DMS53 treated with DMSO at 0.1 percent for 48 hours (cell line): Measurements from ENCODE around the gene CYP39A1.

Experiments used
- DNase-seq: peaks from one replicate; lab custom pipeline; 2025; ENCODE audit not compliant: unreplicated experiment; lab: John Stamatoyannopoulos, UW

The CYP39A1 gene, protein sequence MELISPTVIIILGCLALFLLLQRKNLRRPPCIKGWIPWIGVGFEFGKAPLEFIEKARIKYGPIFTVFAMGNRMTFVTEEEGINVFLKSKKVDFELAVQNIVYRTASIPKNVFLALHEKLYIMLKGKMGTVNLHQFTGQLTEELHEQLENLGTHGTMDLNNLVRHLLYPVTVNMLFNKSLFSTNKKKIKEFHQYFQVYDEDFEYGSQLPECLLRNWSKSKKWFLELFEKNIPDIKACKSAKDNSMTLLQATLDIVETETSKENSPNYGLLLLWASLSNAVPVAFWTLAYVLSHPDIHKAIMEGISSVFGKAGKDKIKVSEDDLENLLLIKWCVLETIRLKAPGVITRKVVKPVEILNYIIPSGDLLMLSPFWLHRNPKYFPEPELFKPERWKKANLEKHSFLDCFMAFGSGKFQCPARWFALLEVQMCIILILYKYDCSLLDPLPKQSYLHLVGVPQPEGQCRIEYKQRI

DNA sequence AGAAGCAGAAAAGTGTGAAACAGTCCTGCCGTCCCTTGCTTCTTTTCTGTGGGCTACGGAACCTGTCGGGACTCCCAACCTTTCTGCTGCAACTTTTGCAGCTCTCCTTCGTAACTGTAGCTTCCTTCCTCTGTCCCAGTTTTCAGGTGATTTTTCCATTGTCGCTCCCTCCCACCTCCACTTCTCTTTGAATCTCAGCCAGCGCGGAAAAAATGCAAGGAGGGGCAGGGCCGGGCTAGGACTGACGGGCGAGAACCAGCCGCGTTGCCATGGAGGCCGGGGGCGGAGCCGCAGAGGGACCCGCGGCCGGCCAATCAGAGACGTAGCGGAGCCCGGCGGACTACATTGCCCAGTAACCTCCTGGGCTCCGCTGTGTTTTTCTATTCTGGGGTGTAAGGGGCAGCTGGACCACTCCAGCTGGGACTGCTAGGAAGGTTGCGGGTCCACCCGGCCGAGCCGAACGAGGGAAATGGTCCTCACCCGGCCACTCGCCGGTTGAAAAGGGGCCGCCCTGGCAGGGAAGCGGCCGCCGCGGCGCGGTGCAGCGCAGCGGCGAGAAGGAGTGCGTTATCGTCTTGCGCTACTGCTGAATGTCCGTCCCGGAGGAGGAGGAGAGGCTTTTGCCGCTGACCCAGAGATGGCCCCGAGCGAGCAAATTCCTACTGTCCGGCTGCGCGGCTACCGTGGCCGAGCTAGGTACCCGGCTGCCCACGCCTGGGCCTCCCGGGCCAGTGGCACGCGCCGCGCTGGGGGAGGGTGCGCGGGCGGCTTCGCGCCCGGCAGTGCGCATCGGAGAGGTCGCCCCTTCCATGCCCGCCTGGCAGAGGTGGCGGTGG, at the start of gene CYP39A1, which contains the start of gene SLC25A27:
CYP39A1 (minus strand) TSS at position 216 of the 836 bp plus-strand sequence. CDS start 236 bp downstream, outside the sequence.
SLC25A27 (plus strand) TSS at position 373 of the 836 bp plus-strand sequence; CDS start at position 591, 218 bp downstream.
- peak; percentile 92 for DNase-seq

DNA sequence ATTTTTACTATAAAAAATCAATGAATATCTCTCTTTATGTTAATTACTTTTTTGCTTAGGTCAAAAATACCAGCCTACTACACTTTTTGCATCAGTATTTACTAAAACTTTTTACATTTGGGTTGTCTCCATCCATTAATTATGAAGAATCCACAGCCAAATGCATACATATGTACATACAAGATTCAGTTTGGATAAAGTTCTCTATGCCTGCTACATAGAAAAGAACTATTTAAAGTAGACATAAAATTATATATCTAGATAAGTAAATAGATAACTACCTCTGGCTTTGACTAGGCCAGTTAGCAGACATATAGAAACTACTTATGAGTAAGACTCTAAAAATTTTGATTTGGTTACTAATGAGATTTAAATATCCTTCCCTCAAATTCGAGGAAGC, 47.4 kb upstream of the CYP39A1 start:
- DNase-seq = no peak

DNA sequence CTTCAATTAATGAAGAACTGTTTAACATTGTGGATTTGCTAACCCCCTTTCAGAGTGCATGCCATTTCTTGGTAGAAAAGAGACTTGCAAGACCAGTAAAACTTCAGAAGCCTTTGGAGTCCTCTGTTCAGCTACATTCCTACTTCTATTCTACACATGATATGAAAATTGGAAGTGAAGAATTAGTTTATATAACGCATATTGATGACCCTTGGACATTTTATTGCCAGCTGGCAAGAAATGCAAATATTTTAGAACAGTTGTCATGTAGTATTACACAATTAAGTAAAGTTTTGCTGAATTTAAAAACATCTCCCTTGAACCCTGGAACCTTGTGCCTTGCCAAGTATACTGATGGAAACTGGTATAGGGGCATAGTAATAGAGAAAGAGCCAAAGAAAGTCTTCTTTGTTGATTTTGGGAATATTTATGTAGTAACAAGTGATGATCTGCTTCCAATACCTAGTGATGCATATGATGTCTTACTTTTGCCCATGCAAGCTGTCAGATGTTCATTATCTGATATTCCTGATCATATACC, 38.4 kb upstream of the CYP39A1 start:
- no peak for DNase-seq

DNA sequence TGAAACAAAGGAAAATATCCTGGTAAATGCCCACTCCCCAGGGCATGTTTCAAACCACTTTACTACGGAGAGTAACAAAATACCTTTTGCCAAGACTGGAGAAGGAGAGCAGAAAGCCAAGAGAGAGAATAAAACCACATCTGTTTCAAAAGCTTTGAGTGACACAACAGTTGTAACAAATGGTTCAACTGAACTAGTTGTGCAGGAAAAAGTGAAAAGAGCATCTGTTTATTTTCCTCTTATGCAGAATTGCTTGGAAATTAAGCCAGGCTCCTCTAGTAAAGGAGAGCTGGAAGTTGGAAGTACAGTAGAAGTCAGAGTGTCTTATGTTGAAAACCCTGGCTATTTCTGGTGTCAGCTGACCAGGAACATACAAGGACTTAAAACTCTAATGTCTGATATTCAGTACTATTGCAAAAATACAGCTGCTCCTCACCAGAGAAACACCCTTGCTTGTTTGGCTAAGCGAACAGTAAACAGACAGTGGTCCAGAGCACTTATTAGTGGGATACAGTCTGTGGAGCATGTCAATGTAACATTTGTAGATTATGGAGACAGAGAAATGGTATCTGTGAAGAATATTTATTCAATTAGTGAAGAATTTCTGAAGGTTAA, 37.6 kb upstream of the CYP39A1 start:
- DNase-seq = no peak

DNA sequence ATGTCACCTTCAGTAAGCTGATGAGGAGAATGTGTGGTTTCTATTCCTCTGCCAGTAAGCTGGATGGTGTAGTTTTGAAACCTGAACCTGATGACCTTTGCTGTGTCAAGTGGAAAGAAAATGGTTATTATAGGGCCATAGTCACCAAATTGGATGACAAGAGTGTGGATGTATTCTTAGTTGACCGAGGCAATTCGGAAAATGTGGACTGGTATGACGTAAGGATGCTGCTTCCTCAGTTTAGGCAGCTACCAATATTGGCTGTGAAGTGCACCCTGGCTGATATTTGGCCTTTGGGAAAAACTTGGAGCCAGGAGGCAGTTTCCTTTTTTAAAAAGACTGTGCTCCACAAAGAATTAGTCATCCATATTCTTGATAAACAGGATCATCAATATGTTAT, 37.0 kb upstream of the CYP39A1 start:
- no peak for DNase-seq

DNA sequence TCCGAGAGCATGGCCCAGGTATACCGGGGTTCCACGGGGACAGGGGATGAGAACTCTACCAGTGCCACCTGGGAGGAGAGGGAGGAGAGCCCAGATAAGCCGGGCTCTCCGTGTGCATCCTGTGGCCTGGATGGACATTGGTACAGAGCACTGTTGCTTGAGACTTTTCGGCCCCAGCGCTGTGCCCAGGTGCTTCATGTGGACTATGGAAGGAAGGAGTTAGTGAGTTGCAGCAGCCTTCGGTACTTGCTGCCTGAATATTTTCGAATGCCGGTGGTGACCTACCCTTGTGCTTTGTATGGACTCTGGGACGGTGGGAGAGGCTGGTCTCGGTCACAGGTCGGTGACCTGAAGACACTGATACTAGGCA, 36.3 kb upstream of the CYP39A1 start:
- no peak for DNase-seq

DNA sequence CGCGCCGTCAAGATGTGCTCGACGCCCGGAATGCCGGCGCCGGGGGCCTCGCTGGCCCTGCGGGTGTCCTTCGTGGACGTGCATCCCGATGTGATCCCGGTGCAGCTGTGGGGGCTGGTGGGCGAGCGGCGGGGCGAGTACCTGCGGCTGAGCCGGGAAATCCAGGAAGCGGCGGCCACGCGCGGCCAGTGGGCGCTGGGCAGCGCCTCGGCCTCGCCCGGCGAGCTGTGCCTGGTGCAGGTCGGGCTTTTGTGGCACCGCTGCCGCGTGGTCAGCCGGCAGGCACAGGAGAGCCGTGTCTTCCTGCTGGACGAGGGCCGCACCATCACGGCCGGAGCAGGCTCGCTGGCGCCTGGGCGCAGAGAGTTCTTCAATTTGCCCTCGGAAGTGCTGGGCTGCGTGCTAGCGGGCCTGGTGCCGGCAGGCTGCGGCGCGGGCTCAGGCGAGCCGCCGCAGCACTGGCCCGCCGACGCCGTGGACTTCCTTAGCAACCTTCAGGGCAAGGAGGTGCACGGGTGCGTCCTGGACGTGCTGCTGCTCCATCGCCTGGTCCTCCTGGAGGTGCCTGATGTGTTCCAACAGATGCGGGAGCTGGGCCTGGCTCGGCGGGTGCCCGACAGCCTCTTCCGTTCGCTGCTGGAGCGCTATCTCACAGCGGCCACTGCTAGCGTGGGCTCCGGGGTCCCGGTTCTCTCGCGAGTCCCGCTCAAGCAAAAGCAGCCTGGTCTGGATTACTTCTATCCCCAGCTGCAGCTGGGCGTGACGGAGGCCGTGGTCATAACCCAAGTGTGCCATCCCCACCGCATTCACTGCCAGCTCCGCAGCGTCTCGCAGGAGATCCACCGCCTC, 35.7 kb upstream of the CYP39A1 start:
- DNase-seq = no peak

DNA sequence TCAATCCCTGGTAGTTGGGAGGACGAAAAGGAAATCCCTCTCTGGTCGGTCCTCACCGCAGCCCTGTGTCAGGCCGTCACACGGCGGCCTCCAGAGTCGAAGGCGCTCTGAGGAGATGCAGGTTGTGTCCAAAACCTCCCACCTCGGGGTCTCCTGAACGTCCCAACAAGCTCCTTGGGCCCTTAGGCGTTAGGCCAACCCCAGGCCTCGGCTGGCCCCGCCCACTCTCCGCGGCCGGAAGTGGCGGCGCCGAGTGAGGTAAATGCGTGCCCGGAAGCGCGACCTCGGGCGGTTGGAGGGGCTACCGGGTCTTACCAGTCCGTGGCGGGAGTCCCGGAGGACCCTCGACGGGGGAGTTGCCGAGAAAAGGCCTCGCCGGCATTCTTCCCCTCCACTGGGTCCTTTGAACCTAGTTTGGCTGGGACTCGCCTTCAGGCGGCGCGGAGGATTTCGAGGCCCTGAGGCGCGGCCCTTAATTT, 35.0 kb upstream of the CYP39A1 start, which contains the start of gene TDRD6:
TDRD6 (plus strand) TSS at position 267 of the 479 bp plus-strand sequence. CDS start 244 bp downstream, outside the sequence.
- no peak for DNase-seq

DNA sequence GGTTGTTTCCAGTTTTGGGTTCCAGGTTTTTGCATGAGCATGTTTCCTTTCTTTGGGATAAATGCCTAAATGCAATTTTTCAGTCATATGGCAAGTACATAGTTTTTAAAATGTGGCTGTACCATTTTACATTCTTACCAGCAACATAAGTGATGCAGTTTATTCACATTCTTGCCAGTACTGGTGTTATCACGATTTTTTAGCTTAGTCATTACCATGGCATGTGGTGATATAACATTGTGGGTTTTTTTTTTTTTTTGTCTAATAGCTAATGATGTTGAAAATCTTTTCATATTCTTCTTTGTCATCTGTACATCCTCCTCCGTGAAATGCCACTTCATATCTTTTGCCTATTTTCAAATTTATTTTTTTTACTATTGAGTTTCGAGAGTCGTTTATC, 32.2 kb upstream of the CYP39A1 start:
- DNase-seq = no peak

DNA sequence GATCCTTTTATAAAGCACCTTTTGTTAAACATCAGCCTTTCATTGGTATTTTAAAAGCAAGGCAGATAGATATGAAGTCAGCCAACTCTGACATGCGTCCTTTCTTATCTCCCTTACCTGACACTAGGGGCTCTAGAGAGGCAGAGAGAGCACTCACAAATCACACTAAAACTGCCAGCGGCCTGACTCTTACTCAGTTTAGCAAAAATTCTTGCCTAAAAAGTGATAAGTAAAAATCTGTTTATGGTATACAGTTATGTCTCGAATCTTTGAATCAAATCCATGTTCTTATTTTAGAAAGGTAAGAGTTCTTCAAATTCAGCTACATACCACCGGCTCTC, 24.7 kb upstream of the CYP39A1 start:
- no peak for DNase-seq

DNA sequence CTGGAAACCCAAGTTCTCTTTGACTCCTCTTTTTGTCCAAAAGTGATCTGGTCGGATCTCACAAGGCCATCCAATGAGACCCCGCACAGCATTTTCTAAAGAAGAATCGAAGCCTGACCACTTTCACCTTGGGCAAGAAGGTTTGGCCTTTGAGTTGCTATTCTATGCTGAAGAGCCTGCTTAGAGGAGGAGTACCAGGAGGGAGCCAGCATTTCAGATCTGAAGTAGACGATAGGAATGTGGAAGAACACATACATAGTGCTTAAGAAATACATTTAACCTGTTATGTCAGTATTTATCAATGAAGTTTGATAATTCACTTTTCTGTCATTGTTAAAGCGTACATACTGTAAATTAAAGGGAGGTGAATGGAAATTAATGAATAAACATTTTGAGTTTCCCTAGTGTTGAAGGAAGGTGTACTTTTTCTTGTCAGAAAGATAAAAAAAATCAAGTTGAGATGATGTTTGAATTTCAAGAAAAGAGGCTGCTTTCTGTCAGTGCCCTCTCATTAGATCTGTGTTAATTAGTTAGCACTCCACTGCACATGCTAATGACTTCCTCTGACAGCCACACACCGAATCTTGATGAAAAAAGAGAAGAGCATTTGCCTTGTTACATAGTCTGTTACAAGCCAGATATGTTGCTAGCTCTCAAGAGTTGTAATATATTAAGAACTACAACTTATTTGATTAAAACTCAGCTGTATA, 24.1 kb upstream of the CYP39A1 start:
- no peak for DNase-seq

DNA sequence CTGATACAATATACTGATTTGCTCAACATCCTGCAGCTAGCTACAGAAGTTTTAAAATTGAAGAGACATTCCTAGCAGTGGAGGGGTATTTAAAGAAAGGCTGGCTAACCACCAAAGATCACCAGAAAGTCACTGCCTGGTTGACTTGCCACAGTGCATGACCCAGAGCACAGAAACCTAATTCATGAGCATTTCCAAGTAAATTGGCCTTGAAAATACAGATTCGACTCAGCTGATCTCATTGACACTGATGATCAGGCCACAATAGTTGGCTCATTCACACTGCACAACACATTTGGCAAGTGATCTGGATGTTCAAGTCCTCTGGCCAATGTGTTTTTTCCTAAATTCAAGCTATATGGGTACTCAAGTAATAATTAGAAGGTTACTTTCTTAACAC, 21.8 kb upstream of the CYP39A1 start:
- DNase-seq = no peak

DNA sequence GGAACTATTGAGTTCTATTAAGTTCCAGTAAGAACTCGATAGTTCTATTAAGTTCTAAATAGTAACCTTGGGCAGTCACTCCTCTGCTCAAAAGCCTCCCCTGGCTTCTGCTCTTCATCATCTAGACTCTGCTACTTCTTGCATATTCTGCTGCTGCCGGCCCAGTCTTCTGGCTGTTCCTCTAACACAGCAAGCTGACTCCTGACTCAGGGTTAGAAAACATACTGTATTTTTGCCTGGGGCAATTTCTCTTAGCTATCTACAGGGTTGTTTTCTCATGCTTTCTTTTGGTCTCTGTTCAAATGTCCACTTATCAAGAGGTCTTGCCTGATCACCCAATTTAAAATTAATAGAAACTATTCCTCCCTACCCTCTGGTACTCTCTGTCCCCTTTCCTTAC, 14.8 kb upstream of the CYP39A1 start:
- no peak for DNase-seq

DNA sequence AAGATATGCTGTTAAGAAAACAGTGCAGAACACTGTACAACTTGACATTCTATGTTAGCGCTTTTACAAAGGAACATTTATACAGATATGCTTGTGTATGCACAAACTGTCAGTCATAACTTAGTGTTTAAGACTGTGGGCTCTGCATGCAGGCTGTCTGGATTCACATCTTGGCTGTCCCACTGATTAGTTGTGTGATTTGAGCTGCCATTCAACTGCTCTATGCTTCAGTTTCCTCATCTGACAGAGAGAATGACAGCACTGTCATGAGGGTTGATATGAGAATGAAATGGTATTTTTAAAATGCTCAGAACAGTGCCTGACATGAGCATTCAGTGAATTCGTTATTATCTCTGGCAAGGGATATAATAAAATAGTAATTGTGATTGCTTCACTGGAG, 8.9 kb upstream of the CYP39A1 start:
- DNase-seq = no peak

DNA sequence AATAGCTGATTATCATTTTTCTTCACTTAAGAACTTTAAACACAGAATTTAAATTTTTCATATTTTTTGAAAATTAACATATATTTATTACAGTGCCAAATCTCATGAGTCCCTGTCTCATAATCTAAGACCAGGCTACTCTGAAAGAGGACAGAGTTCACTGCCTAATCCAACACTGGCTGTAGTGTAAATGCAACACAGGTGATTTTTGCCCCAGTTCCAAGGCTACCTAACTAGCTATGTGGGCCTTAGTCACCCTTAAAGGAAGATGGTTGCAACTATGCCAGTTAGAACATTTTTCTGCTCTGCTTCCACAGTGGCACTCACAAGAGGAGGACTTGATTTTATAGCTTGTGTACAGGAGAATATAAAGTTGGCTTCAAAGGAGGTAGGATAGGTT, 5.0 kb upstream of the CYP39A1 start:
- no peak for DNase-seq

DNA sequence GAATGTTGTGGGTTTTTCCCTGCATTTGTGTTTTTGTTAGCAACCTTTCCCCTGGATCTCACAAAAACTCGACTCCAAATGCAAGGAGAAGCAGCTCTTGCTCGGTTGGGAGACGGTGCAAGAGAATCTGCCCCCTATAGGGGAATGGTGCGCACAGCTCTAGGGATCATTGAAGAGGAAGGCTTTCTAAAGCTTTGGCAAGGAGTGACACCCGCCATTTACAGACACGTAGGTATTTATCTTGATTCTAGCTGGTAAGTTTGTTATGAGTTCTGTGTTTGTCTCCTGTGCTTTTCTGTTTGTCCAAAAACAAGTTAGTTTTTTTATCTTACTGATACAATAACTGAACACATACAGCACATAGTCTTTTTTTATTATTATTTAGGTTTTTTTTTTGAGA, 3.2 kb upstream of the CYP39A1 start:
- DNase-seq = no peak

DNA sequence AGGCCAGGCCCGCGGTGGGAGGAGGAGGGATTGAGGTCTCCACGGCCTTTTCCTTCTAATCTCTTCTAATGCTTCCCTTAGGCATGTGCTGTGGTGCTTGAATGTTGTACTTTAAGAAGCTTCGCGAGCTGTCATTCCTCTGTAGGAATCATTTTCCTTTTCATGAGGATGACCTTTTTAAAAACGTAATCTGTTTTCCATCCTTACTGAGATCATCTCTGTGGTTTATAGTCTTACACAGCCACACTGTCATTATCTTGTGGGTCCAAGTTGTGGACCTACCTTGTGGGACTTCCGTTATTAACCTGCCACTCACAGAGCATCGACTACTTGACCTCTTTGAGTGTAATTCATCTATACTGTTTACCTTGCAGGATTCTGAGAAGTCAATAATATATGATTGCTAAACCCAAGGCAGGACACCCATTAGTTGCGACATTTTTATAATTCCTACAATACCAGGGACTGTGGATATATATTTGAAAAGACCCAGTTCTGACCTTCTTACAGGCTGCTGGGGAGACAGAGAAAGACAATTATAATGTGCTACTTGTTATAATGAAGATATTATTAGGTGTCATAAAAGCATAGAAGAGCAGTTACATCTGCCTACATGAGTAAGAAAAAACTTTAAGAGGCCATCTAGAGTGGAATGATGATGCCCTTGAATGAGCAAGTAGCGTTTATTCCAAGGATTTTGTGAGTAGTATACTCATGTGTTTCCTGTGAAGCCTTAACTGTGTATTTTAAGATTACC, 999 bp upstream of the CYP39A1 start:
- DNase-seq = peak; percentile 39

DNA sequence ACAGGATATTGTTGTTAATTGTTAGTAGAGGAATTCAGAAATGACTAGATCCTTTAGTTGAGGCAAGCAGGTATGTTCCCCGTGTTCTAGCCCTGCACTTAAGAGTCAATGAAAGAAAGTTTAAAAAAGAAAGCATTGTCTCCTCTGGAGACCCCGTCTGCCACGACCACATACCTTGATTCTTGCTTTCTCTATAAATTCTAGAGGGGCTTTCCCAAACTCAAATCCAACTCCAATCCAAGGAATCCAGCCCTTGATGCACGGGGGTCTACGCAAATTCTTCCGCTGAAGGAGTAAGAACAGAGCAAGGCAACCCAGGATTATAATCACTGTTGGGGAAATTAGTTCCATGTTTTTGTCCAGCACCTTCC, 401 bp downstream of the CYP39A1 start:
- peak; percentile 14 for DNase-seq

DNA sequence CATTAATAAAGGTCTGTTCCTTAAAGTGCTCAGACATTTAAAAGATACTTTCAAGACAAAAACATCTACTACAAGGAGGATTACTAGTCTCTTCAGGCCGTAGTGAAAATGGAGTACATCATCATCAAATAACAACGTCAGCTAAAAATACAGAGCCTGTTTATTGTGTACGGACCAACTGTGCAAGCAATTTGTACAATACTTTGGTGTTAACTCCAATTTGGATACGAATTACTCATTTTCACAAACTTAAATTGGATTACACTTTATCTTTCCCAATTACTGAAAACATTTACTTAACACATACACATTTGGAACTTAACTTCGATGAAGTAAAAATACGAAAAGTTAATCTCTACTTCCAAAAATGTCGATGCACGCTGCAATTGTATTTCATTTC, 802 bp downstream of the CYP39A1 start:
- DNase-seq = peak; percentile 24
